ENCODE data around the gene WFDC10B.

- no peak for TF ChIP-seq CTCF (IDR thresholded peaks at IDR 0.05; ENCODE audit: insufficient read depth, low read length)
- no peak for TF ChIP-seq POLR2AphosphoS5 (IDR thresholded peaks at IDR 0.05; ENCODE audit: low read depth)
- TF ChIP-seq REST (IDR thresholded peaks at IDR 0.05; ENCODE audit: insufficient replicate concordance, low read depth) = no peak
Observed at GRCh38 chr20:45649312-45649863, 55.4 kb downstream of the WFDC10B start.

All from HL-60 (cell line).